Neural cell (in vitro differentiated cells): ENCODE results near the gene TAS2R1.

Source experiments
- EP300 ChIP-seq: fragments of 450-650 bp; conservative IDR thresholded peaks from 2 replicates; pipeline ENCODE4 v1.6.1; 2014; ENCODE audit warnings: antibody characterized with exemption, mild to moderate bottlenecking, moderate library complexity; ENCODE audit not compliant: poor library complexity, severe bottlenecking
- MXI1 ChIP-seq: fragments of 450-650 bp; conservative IDR thresholded peaks from 2 replicates; pipeline ENCODE4 v1.6.1; 2014; ENCODE audit warnings: antibody characterized with exemption, mild to moderate bottlenecking; ENCODE audit not compliant: poor library complexity, severe bottlenecking
- POLR2AphosphoS5 ChIP-seq: IDR thresholded peaks from 2 replicates; pipeline ENCODE4 v1.6.1; 2012
- RAD21 ChIP-seq: fragments of 450-650 bp; conservative IDR thresholded peaks from 2 replicates; pipeline ENCODE4 v1.6.1; 2014; ENCODE audit warnings: antibody characterized with exemption, mild to moderate bottlenecking, moderate library complexity
- SMC3 ChIP-seq: fragments of 450-650 bp; conservative IDR thresholded peaks from 2 replicates; pipeline ENCODE4 v1.6.1; 2014; ENCODE audit warnings: antibody characterized with exemption, mild to moderate bottlenecking, moderate library complexity; ENCODE audit not compliant: poor library complexity
- TF ChIP-seq, protein P1 (sequence below): fragments of 450-650 bp; IDR thresholded peaks from 2 replicates; pipeline ENCODE4 v1.5.1; 2014; ENCODE audit warnings: antibody characterized with exemption, mild to moderate bottlenecking, moderate library complexity; ENCODE audit not compliant: poor library complexity, severe bottlenecking

DNA sequence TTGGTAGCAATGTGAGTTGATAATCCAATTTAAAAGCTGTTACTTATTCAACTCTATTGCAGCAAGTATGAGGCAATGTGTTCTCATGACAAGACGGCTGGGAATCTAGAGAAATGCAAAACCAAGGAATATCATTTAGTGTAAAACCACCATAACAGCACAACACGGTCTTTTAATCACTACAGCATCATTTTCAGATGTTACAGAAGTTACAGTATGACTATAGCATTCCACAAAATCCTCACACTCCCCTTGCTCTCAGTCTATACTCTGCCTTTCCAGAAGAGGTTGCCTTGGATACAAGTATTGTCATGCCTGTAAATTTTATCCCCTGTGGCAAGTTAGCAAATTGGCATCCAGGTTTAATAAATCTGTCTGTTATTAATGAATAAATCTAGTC is 28.6 kb upstream of the TAS2R1 start:
- TF ChIP-seq, protein P1, sequence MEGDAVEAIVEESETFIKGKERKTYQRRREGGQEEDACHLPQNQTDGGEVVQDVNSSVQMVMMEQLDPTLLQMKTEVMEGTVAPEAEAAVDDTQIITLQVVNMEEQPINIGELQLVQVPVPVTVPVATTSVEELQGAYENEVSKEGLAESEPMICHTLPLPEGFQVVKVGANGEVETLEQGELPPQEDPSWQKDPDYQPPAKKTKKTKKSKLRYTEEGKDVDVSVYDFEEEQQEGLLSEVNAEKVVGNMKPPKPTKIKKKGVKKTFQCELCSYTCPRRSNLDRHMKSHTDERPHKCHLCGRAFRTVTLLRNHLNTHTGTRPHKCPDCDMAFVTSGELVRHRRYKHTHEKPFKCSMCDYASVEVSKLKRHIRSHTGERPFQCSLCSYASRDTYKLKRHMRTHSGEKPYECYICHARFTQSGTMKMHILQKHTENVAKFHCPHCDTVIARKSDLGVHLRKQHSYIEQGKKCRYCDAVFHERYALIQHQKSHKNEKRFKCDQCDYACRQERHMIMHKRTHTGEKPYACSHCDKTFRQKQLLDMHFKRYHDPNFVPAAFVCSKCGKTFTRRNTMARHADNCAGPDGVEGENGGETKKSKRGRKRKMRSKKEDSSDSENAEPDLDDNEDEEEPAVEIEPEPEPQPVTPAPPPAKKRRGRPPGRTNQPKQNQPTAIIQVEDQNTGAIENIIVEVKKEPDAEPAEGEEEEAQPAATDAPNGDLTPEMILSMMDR, result no peak
- TF ChIP-seq MXI1 (no peak), EP300 (no peak), POLR2AphosphoS5 (no peak), RAD21 (no peak), SMC3 (no peak)
